Activated CD8-positive, alpha-beta T cell treated with anti-CD3 and anti-CD28 coated beads for 36 hours (primary cell): ENCODE data around the gene RAB5B. TPM values are rescaled to one million over a fixed set of nuclear protein-coding genes. Genes with fewer than 3 reads are reported as not detected.
"Not testable (repeated sequence)": the region's sequence is repeated elsewhere in the genome, so short reads cannot be mapped to it uniquely, and the experiment has no call there.

Source experiments
- ATAC-seq: fragments of 200-7000 bp; cut with Tn5 transposase; one replicate; pipeline ENCODE4 v1.10.0; 2021; ENCODE audit warnings: mild to moderate bottlenecking, moderate library complexity
- CTCF ChIA-PET: fragments of 350-600 bp; sonication (Branson Sonifier 250); formaldehyde crosslinking; loops from one replicate; lab custom pipeline; 2021; ENCODE audit warnings: antibody characterized with exemption; lab: Charles Lee
- POLR2A ChIA-PET: fragments of 350-600 bp; sonication (Branson Sonifier 250); formaldehyde crosslinking; loops from one replicate; lab custom pipeline; 2021; ENCODE audit warnings: antibody characterized with exemption; lab: Charles Lee
- DNase-seq: peaks from one replicate; pipeline ENCODE4 v3.0.0-alpha.2; 2020
- H3K27ac Mint-ChIP-seq: one replicate; pipeline ENCODE4 v1.8.0; 2021; ENCODE audit warnings: mild to moderate bottlenecking, mixed read lengths
- H3K27me3 Mint-ChIP-seq: one replicate; pipeline ENCODE4 v1.8.0; 2021; ENCODE audit warnings: mixed read lengths
- H3K36me3 Mint-ChIP-seq: one replicate; pipeline ENCODE4 v1.8.0; 2021; ENCODE audit warnings: low read depth, mixed read lengths
- H3K4me1 Mint-ChIP-seq: one replicate; pipeline ENCODE4 v1.8.0; 2021; ENCODE audit warnings: low read depth, mixed read lengths
- H3K4me3 Mint-ChIP-seq: one replicate; pipeline ENCODE4 v1.8.0; 2021; ENCODE audit warnings: mild to moderate bottlenecking, moderate library complexity, mixed read lengths
- H3K9me3 Mint-ChIP-seq: one replicate; pipeline ENCODE4 v1.8.0; 2021; ENCODE audit warnings: mixed read lengths
- intact Hi-C: fragments of 100-400 bp; cut with micrococcal nuclease; formaldehyde crosslinking; loops from one replicate; pipeline ENCODE4 v1.10.0; 2022
- total RNA-seq, 2 experiments: library from RNA; stranded (reverse); gene quantifications; one replicate each; pipeline ENCODE4 v1.2.3, GENCODE V29; 2021
- TF ChIP-seq, protein P1 (sequence below): fragments of 200-600 bp; IDR thresholded peaks from one replicate; pipeline ENCODE4 v1.8.0; 2022; ENCODE audit warnings: antibody characterized with exemption, mild to moderate bottlenecking

The RAB5B gene
- total RNA-seq, 2 experiments from 2014 or later, result 26.0 to 32.4 TPM

DNA sequence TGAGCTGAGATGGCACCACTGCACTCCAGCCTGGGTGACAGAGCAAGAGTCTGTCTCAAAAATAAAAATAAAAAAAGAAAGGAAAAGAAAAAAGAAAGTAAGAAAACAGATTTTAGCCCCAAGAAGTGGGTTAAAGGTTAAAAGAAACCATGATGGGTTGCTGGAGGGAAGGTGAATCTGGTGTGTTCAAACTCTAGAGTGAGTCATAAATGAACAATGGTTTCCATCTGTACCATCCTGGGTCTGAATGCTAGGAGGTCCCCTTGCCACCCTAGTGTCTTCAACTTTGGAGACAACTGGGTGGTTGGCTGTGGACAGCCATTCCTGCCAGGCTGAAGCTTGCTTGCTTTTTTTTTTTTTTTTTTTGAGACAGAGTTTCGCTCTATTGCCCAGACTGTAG is 66.3 kb downstream of the RAB5B start:
- Mint-ChIP-seq H3K27ac (peak overlapping the region; percentile 86), H3K27me3 (no peaks in the 10 kb centered on the region), H3K4me1 (peaks cover 53% of the 10 kb centered on the region), H3K36me3 (peaks cover 48% of the 10 kb centered on the region), H3K4me3 (peak overlapping the region; percentile 84), H3K9me3 (no peaks in the 10 kb centered on the region)
- ChIA-PET POLR2A (interaction anchor here (0.8 to 2.9 kb wide), 12 partner anchors 18 to 215 kb away, joined by 3 to 17 read pairs (median 4); partner anchors contain the start of genes RPL41 and SUOX), CTCF (interaction anchor here (0.7 to 3.8 kb wide), 16 partner anchors 11 to 311 kb away, joined by 3 to 55 read pairs (median 4); partner anchors contain the start of genes CD63, PA2G4, RAB5B and SUOX)
- DNase-seq, result peak; percentile 31
- ATAC-seq, result peak; percentile 29
- TF ChIP-seq, protein P1, sequence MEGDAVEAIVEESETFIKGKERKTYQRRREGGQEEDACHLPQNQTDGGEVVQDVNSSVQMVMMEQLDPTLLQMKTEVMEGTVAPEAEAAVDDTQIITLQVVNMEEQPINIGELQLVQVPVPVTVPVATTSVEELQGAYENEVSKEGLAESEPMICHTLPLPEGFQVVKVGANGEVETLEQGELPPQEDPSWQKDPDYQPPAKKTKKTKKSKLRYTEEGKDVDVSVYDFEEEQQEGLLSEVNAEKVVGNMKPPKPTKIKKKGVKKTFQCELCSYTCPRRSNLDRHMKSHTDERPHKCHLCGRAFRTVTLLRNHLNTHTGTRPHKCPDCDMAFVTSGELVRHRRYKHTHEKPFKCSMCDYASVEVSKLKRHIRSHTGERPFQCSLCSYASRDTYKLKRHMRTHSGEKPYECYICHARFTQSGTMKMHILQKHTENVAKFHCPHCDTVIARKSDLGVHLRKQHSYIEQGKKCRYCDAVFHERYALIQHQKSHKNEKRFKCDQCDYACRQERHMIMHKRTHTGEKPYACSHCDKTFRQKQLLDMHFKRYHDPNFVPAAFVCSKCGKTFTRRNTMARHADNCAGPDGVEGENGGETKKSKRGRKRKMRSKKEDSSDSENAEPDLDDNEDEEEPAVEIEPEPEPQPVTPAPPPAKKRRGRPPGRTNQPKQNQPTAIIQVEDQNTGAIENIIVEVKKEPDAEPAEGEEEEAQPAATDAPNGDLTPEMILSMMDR, result no peak
- intact Hi-C loops, result loop anchor here (2.0 to 5.0 kb wide), 4 partner anchors 43 to 301 kb away; partner anchors contain the start of genes DGKA, RPL41, SUOX and ZC3H10

DNA sequence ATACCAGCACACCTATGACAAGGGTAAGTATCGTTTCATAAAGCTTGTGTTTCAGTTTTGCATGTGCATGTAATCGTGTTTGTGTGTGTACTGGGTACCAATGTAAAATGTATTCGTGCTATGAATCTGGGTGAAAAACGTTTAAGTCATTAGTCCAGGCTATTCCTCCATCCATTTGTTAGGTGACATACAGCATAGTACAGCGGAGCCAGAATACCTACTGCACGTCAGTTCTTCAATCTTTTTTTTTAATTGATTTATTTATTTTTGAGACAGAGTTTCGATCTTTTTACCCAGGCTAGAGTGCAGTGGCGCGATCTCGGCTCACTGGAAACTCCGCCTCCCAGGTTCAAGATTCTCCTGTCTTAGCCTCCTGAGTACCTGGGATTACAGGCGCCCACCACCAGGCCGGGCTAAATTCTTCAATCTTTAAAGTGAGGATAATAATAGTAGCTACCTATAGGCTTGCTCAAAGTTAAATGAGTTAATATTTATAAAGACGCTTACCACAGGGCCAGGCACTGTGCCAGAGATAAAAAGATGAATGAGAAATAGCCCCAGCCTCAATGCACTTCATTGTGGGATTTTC is 67.2 kb downstream of the RAB5B start:
- H3K9me3 Mint-ChIP-seq, result no peaks in the 10 kb centered on the region
- ChIA-PET POLR2A (interaction anchor here (0.6 to 2.9 kb wide), 13 partner anchors 19 to 247 kb away, joined by 3 to 17 read pairs (median 4); partner anchors contain the start of genes RPL41 and SUOX), CTCF (interaction anchor here (0.7 to 3.8 kb wide), 17 partner anchors 12 to 312 kb away, joined by 3 to 55 read pairs (median 3); partner anchors contain the start of genes CD63, PA2G4, RAB5B and SUOX)
- peaks cover 42% of the 10 kb centered on the region for H3K36me3 Mint-ChIP-seq
- H3K4me3 Mint-ChIP-seq, result peak overlapping the region; percentile 84
- ATAC-seq, result peak; percentile 2
- no peaks in the 10 kb centered on the region for H3K27me3 Mint-ChIP-seq
- no peak for DNase-seq
- H3K27ac Mint-ChIP-seq, result peak overlapping the region; percentile 86
- intact Hi-C loops, result loop anchor here (2.0 to 5.0 kb wide), 4 partner anchors 44 to 302 kb away; partner anchors contain the start of genes DGKA, RPL41, SUOX and ZC3H10
- TF ChIP-seq, protein P1, result no peak
- H3K4me1 Mint-ChIP-seq, result peaks cover 45% of the 10 kb centered on the region

DNA sequence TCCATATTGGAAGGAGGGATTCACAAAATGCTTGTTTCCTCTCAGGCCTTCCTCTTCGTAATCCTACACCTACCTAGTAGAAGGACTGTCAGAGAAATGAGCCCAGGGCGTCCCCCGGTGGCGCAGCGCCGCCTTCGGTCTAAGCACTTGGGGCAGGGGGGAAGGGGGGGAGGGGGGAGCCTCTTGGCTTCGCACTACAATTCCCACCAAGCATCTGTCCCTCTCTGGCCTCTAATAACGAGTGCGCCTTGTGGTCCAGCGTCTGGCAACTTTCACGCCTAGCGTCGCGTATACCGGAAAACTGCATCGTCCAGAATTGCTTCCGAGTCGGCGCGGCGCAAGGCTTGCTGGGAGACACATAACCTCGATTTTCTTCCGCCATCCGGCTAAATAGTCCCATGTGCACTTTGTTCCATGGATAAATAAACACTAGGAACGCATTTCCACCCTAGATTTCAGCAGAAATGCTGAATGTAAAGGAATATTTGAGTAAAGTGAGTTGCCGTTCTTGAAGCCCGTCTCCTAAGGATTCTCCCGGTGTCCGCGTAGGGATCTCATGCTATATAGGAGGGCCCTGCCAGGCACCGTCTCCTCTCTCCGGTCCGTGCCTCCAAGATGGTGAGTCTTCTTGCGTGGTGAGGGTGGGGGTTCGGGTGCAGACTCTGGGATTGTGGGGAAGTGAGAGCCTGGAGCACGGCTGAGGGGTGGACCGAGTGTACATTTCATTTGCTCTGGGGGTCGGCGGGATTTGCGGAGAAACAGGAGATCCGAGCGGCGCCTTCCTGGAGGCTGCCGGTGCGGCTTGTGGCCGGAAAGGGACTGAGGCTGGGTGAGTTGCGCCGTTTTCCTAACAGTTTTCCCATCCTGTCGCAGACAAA is 67.9 kb downstream of the RAB5B start, which contains the start of gene RPS26:
TSS of gene RPS26 (plus strand) at position 367 of the 878 bp plus-strand sequence. CDS start at position 616, 249 bp downstream.
- Mint-ChIP-seq H3K27me3 (no peaks in the 10 kb centered on the region), H3K36me3 (peaks cover 42% of the 10 kb centered on the region), H3K4me1 (peaks cover 52% of the 10 kb centered on the region), H3K4me3 (peak within 1 kb of the TSS; percentile 84), H3K27ac (peak within 1 kb of the TSS; percentile 92), H3K9me3 (no peaks in the 10 kb centered on the region)
- intact Hi-C loops, result loop anchor here (2.0 to 5.0 kb wide), 5 partner anchors 45 to 303 kb away; partner anchors contain the start of genes DGKA, RPL41, SUOX and ZC3H10
- TF ChIP-seq, protein P1, result peak; percentile 57
- DNase-seq, result peak; percentile 97
- CTCF ChIA-PET, result interaction anchor here (0.7 to 3.8 kb wide), 6 partner anchors 12 to 304 kb away, joined by 3 to 55 read pairs (median 12); partner anchors contain the start of genes PA2G4 and SUOX
- ATAC-seq, result peak; percentile 90
- POLR2A ChIA-PET, result interaction anchor here (1.4 kb wide), 1 partner anchor 45 kb away, joined by 17 read pairs; the partner anchor contains the start of gene SUOX

DNA sequence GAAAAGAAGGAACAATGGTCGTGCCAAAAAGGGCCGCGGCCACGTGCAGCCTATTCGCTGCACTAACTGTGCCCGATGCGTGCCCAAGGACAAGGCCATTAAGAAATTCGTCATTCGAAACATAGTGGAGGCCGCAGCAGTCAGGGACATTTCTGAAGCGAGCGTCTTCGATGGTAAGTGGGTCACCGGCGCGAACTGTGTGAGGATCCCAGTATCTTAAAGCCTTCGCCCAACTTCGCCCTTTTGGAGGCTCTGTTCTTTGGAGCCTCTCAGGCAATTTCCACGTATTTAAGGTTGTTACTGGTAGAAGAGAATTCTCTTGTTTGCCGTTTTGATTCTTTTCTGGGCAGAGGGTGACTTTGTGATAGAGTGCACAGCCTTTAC is 68.5 kb downstream of the RAB5B start:
- intact Hi-C loops, result loop anchor here (2.0 to 5.0 kb wide), 2 partner anchors 60 to 75 kb away; partner anchors contain the start of genes RPL41 and ZC3H10
- POLR2A ChIA-PET, DNase-seq, H3K27me3 Mint-ChIP-seq, H3K9me3 Mint-ChIP-seq, CTCF ChIA-PET, ATAC-seq: not testable (repeated sequence)
- Mint-ChIP-seq H3K4me1 (peaks cover 50% of the 10 kb centered on the region), H3K27ac (peak overlapping the region; percentile 92), H3K36me3 (peaks cover 44% of the 10 kb centered on the region), H3K4me3 (peak overlapping the region; percentile 84)

DNA sequence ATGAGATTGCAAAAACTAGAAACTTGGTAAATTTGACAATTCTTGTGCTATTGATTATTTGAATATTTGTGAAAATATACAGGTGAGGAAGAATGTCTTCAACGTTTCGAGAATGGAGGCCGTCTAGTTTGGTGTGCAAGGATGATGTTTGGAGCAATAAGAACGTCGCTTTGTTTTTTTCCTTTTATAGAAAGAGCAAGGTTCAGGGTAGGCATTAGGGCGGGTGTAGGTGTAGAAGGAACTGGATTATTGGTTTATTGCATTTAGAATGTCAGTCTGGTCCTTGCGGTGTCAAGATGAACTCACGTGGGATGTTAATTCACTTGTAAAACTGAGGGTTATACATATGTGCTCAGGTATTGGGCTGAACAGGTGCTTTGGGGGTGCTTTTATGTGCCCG is 69.0 kb downstream of the RAB5B start:
- intact Hi-C loops, result loop anchor here (2.0 to 5.0 kb wide), 2 partner anchors 60 to 74 kb away; partner anchors contain the start of genes RPL41 and ZC3H10
- Mint-ChIP-seq H3K9me3 (no peaks in the 10 kb centered on the region), H3K4me1 (peaks cover 47% of the 10 kb centered on the region), H3K36me3 (peaks cover 41% of the 10 kb centered on the region), H3K27me3 (no peaks in the 10 kb centered on the region), H3K4me3 (peak overlapping the region; percentile 84), H3K27ac (peak overlapping the region; percentile 92)
- ATAC-seq (no peak), DNase-seq (no peak)
- ChIA-PET CTCF (no interaction called here), POLR2A (no interaction called here)
- TF ChIP-seq, protein P1, result no peak
